PFSK-1 (cell line): Measurements from ENCODE around the gene HSPB1.

Experiments
- FOXP2 ChIP-seq: optimal IDR thresholded peaks from 2 replicates; pipeline ENCODE3; 2011; ENCODE audit warnings: borderline replicate concordance, control low read depth, inconsistent platforms; ENCODE audit not compliant: insufficient read depth; ENCODE audit errors: extremely low read length, extremely low read depth
- POLR2AphosphoS5 ChIP-seq: IDR thresholded peaks from 2 replicates; pipeline ENCODE4 v1.6.1; 2012; ENCODE audit warnings: low read depth, mild to moderate bottlenecking, control low read depth, low read length, moderate library complexity
- SIN3A ChIP-seq: IDR thresholded peaks from 2 replicates; pipeline ENCODE4 v1.6.1; 2012; ENCODE audit warnings: mild to moderate bottlenecking, low read length, moderate library complexity, borderline replicate concordance; ENCODE audit not compliant: insufficient read depth
- TAF1 ChIP-seq: IDR thresholded peaks from 2 replicates; pipeline ENCODE4 v1.6.1; 2012; ENCODE audit warnings: low read length, control low read depth, borderline replicate concordance; ENCODE audit not compliant: insufficient read depth
- TF ChIP-seq, protein P1 (sequence below), 2 experiments: IDR thresholded peaks; 2 replicates each; pipeline versions ENCODE4 v1.6.1 to v1.8.0; 2011 to 2012; ENCODE audit warnings: low read depth in 2 of 2, low read length in 2 of 2, control low read depth in 1 of 2, inconsistent platforms in 1 of 2, mild to moderate bottlenecking in 1 of 2, moderate library complexity in 1 of 2; ENCODE audit not compliant: insufficient read depth in 1 of 2

Gene HSPB1

DNA sequence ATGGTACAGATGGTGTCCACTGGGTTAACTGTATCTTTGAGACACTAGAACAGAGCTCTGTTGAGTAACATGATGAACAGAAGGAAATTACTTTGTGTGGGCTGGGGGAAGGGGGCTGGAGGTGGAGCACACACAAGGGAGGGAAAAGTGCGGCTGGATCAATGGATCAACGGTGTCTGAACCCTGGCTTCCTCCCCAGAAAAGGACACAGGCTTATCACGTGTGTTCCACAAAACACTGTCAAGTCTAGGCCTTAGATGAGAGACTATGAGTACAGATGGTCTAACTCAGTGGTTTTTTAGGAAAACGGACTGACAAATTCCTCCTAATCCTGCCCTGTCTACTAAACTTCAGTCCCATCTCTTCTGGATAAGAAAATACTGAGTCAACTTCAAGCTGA is 27.8 kb downstream of the HSPB1 start:
- no peak for TF ChIP-seq FOXP2
- TF ChIP-seq SIN3A: no peak
- TF ChIP-seq, protein P1, sequence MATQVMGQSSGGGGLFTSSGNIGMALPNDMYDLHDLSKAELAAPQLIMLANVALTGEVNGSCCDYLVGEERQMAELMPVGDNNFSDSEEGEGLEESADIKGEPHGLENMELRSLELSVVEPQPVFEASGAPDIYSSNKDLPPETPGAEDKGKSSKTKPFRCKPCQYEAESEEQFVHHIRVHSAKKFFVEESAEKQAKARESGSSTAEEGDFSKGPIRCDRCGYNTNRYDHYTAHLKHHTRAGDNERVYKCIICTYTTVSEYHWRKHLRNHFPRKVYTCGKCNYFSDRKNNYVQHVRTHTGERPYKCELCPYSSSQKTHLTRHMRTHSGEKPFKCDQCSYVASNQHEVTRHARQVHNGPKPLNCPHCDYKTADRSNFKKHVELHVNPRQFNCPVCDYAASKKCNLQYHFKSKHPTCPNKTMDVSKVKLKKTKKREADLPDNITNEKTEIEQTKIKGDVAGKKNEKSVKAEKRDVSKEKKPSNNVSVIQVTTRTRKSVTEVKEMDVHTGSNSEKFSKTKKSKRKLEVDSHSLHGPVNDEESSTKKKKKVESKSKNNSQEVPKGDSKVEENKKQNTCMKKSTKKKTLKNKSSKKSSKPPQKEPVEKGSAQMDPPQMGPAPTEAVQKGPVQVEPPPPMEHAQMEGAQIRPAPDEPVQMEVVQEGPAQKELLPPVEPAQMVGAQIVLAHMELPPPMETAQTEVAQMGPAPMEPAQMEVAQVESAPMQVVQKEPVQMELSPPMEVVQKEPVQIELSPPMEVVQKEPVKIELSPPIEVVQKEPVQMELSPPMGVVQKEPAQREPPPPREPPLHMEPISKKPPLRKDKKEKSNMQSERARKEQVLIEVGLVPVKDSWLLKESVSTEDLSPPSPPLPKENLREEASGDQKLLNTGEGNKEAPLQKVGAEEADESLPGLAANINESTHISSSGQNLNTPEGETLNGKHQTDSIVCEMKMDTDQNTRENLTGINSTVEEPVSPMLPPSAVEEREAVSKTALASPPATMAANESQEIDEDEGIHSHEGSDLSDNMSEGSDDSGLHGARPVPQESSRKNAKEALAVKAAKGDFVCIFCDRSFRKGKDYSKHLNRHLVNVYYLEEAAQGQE (IDR thresholded peaks at IDR 0.05; ENCODE audit: insufficient read depth in 1 of 2, low read depth in 2 of 2, low read length in 2 of 2): no peak
- TF ChIP-seq TAF1: no peak
- no peak for TF ChIP-seq POLR2AphosphoS5

DNA sequence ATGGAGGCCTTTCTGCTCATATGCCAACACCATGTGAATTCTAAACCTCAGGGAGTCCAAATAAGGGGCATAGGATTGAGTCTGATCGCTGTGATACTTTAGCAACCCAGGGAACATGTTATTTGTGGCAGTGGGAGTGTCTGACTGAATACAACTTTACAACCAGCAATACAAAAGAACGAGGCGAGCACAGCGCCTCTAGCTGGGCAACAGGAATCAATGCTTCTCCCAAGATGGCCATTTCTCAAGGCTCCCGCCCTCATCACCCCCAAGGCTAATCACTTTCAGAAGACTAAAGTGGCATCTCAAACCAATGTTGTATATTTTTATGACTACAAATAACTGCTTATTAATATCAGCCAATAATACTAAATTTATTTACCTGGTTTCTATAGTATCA is 28.2 kb downstream of the HSPB1 start:
- 0 out of 2 replicates have a peak, but pooled peaks have one; percentile 12 for TF ChIP-seq POLR2AphosphoS5
- no peak for TF ChIP-seq TAF1

DNA sequence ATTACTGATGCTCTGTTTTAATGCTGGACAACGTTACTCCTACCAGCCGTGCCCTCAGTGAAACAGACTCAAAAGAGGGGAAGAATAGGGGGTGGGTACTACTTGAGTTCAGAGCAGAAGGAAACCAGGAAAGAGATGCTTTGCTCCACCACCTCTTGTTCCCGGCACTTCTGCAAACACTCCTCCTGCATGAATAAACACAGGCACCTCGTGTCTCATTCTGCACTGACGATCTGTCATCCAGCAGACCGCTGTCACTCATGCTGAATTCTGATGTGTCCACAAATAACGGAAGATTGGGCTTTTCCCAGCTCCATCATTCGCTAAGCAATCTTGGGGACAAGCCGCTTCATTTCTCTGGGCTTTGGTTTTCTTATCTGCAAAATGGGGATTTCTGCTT is 29.6 kb downstream of the HSPB1 start:
- TF ChIP-seq FOXP2: no peak

DNA sequence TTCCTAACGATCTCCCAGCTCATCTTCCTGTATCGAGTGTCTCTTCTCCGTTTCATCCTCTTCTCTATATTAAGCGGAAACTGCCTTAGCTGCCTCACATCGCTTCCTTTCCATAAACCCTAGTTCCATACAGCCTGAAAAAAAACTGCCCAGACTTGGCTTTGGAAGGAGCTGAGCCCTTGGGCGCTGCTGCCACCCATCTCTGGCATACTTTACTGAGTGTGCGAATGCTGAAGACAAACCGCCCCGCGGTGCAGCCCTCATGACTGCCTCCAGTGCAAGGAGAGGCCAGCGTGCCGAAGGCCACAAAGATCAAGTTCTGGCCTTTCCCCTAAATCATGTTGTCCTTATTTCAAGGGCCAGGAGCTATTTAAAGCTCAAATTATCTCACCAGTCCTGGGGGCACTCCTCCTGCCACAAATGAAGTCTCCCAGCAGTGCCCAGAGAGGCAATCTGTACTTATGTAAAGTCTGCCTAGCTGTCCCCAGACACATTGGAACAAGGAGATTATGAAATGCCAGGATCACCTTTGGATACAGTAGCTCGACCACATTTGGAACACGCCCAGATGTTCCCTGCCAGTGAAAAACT is 31.1 kb downstream of the HSPB1 start:
- TF ChIP-seq SIN3A (no peak), FOXP2 (no peak), TAF1 (no peak)
- TF ChIP-seq, protein P1 (IDR thresholded peaks at IDR 0.05; ENCODE audit: insufficient read depth in 1 of 2, low read depth in 2 of 2, low read length in 2 of 2): no peak

DNA sequence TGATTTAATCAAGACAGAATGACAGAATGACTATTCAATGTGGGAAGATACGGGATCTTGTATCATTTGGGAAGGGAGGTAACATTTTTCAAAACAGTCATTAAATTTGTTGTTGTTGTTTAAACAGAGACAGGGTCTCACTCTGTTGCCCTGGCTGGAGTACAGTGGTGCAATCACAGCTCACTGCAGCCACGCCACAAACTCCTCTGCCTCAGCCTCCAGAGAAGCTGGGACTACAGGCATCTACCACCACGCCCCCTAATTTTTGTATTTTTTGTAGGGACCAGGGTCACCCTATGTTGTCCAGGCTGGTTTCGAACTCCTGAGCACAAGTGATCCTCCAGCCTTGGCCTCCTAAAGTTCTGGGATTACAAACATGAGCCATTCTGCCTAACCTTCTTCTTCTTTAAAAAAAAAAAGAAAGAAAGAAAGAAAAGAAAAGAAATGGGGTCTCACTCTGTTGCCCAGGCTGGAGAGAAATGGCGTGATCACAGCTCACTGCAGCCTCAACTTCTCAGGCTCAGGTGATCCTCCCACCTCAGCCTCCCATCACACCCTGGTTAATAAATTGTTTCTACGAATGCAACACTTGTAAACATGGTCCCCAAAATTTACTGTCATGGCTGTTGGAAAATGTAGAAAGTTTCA is 32.0 kb downstream of the HSPB1 start:
- TF ChIP-seq POLR2AphosphoS5 (no peak), SIN3A (no peak)
- TF ChIP-seq, protein P1 (IDR thresholded peaks at IDR 0.05; ENCODE audit: insufficient read depth in 1 of 2, low read depth in 2 of 2, low read length in 2 of 2): no peak

DNA sequence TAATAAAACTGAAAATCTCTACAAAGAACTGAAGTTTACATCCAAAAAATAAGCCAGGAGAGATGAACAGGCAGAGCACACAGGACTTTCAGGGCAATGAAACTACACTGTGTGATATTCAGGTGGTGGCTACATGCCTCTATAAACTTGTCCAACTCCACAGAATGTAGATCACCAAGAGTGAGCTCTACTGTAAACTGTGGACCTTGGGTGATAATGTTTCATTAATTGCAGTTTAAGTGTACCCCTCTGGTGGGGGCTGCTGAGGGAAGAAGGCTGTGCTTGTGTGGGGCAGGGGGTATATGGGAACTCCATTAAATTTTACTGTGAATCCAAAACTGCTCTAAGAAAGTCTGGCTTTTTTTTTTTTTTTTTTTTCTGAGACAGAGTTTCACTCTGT is 33.6 kb downstream of the HSPB1 start:
- TF ChIP-seq SIN3A (no peak), TAF1 (no peak)
- TF ChIP-seq, protein P1 (IDR thresholded peaks at IDR 0.05; ENCODE audit: insufficient read depth in 1 of 2, low read depth in 2 of 2, low read length in 2 of 2): no peak
